ENCODE results near the gene ANTXR1.

The ANTXR1 gene

DNA sequence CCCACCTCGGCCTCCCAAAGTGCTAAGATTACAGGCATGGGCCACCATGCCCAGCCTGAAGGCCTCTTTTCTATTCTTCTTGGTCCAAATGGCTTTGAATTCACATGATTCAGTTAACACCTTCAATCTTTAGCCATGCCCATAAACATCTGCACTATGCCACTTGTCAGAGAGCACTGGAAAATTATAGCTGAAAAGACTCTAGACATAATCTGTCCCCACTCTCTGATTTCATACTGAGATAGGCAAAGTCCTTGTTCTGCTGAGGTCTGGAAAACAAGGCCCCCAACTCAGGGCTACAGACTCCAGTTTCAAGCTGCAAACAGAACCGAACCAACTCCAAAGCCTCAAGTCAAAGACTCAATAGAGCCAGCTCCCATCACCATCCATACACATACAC lies 170.7 kb downstream of the ANTXR1 start:
- no peaks in the 10 kb centered on the region for H3K27me3 ChIP-seq (ENCODE audit: insufficient read depth, low read depth, severe bottlenecking)
- H3K36me3 ChIP-seq: peaks cover 23% of the 10 kb centered on the region
- H3K9me3 ChIP-seq (ENCODE audit: severe bottlenecking): no peaks in the 10 kb centered on the region
- H3K4me3 ChIP-seq (ENCODE audit: low read depth, low read length): no peak overlapping the region
- H3K27ac ChIP-seq: no peak overlapping the region
- TF ChIP-seq CTCF (IDR thresholded peaks at IDR 0.05; ENCODE audit: low read depth, low read length): no peak
- DNase-seq: no peak

DNA sequence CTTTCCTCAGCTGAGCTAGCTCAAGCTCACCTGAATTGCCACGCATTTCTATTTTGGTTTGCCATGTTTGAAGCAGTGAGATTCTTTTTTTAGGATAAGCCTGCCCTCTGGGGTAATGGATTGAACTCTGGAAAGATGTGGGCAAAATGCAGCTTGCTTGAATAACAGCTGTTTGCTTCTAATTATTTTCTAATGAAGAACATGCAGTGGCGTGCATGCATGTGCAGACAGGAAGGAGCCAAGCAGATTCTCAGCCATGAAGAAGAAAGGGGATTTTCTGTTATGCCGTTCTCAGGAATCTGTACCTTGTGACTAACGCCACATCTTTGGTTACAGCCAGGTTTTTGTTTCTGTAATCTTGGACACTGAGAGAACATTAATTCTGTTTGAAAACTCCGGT lies 171.2 kb downstream of the ANTXR1 start:
- TF ChIP-seq CTCF (IDR thresholded peaks at IDR 0.05; ENCODE audit: low read depth, low read length): no peak
- H3K36me3 ChIP-seq: peaks cover 23% of the 10 kb centered on the region
- DNase-seq: no peak
- no peaks in the 10 kb centered on the region for H3K9me3 ChIP-seq (ENCODE audit: severe bottlenecking)
- no peak overlapping the region for H3K4me3 ChIP-seq (ENCODE audit: low read depth, low read length)
- H3K27me3 ChIP-seq (ENCODE audit: insufficient read depth, low read depth, severe bottlenecking): no peaks in the 10 kb centered on the region
- H3K27ac ChIP-seq: no peak overlapping the region

DNA sequence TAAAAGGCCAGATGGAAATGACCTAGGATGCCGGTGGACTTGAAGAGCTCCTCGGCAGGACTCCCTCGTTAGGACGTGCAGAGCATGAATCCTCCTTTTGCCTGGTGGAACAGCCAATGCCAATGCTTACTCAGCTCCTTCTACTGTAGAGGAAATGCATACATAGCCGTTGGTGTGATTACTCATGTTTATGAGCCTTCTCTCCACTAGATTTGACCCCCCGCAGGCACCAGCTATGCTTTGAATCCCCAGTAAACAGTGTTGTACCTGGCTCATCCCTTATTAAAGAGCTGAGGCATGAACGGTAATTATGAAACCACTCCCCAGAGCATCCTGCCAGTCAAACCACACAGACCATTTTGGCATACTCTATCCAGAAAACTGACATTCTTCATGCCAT lies 172.8 kb downstream of the ANTXR1 start:
- Histone ChIP-seq H3K27ac (no peak overlapping the region), H3K36me3 (peaks cover 23% of the 10 kb centered on the region), H3K4me3 (ENCODE audit: low read depth, low read length) (no peak overlapping the region), H3K9me3 (ENCODE audit: severe bottlenecking) (no peaks in the 10 kb centered on the region), H3K27me3 (ENCODE audit: insufficient read depth, low read depth, severe bottlenecking) (no peaks in the 10 kb centered on the region)
- no peak for TF ChIP-seq CTCF (IDR thresholded peaks at IDR 0.05; ENCODE audit: low read depth, low read length)
- no peak for DNase-seq

- Histone ChIP-seq H3K27ac (no peak overlapping the region), H3K27me3 (ENCODE audit: insufficient read depth, low read depth, severe bottlenecking) (no peaks in the 10 kb centered on the region), H3K9me3 (ENCODE audit: severe bottlenecking) (no peaks in the 10 kb centered on the region), H3K36me3 (peaks cover 23% of the 10 kb centered on the region), H3K4me3 (ENCODE audit: low read depth, low read length) (no peak overlapping the region)
- no peak for DNase-seq
- no peak for TF ChIP-seq CTCF (IDR thresholded peaks at IDR 0.05; ENCODE audit: low read depth, low read length)
Measured at GRCh38 chr2:69186614-69187013, 173.6 kb downstream of the ANTXR1 start.

GRCh38 chr2:69188182-69188900 lies 175.4 kb downstream of the ANTXR1 start:
- no peak for DNase-seq
- no peak for TF ChIP-seq CTCF (IDR thresholded peaks at IDR 0.05; ENCODE audit: low read depth, low read length)
- Histone ChIP-seq H3K4me3 (ENCODE audit: low read depth, low read length) (no peak overlapping the region), H3K36me3 (peaks cover 19% of the 10 kb centered on the region), H3K27me3 (ENCODE audit: insufficient read depth, low read depth, severe bottlenecking) (no peaks in the 10 kb centered on the region), H3K27ac (no peak overlapping the region), H3K9me3 (ENCODE audit: severe bottlenecking) (no peaks in the 10 kb centered on the region)
